Activated CD4-positive, alpha-beta T cell treated with anti-CD3 and anti-CD28 coated beads for 36 hours (primary cell): ENCODE results near the gene ARHGEF4. TPM values are rescaled to one million over a fixed set of nuclear protein-coding genes. Genes with fewer than 3 reads are reported as not detected.

Experiments
- ATAC-seq: fragments of 200-7000 bp; cut with Tn5 transposase; one replicate; pipeline ENCODE4 v1.10.0; 2021; ENCODE audit warnings: mild to moderate bottlenecking, moderate library complexity
- CTCF ChIA-PET: fragments of 350-600 bp; sonication (Branson Sonifier 250); formaldehyde crosslinking; loops from one replicate; lab custom pipeline; 2021; ENCODE audit warnings: antibody characterized with exemption; lab: Charles Lee
- POLR2A ChIA-PET: fragments of 350-600 bp; sonication (Branson Sonifier 250); formaldehyde crosslinking; loops from one replicate; lab custom pipeline; 2021; ENCODE audit warnings: antibody characterized with exemption, inconsistent platforms; lab: Charles Lee
- DNase-seq: peaks from one replicate; pipeline ENCODE4 v3.0.0-alpha.2; 2020
- H3K27ac Mint-ChIP-seq: one replicate; pipeline ENCODE4 v1.8.0; 2021; ENCODE audit warnings: mixed read lengths
- H3K27me3 Mint-ChIP-seq: one replicate; pipeline ENCODE4 v1.8.0; 2021; ENCODE audit warnings: mixed read lengths
- H3K36me3 Mint-ChIP-seq: one replicate; pipeline ENCODE4 v1.8.0; 2021; ENCODE audit warnings: low read depth, mixed read lengths
- H3K4me1 Mint-ChIP-seq: one replicate; pipeline ENCODE4 v1.8.0; 2021; ENCODE audit warnings: mixed read lengths
- H3K4me3 Mint-ChIP-seq: one replicate; pipeline ENCODE4 v1.8.0; 2021; ENCODE audit warnings: mild to moderate bottlenecking, moderate library complexity, mixed read lengths
- H3K9me3 Mint-ChIP-seq: one replicate; pipeline ENCODE4 v1.8.0; 2021; ENCODE audit warnings: low read depth, mixed read lengths
- intact Hi-C, 2 experiments: fragments of 100-400 bp; cut with DNase I in 1 of 2; cut with micrococcal nuclease in 1 of 2; formaldehyde crosslinking; loops; one replicate each; pipeline versions ENCODE4 v1.14.2 to v1.15.1; 2022 to 2024; cut with DNase I, micrococcal nuclease
- total RNA-seq, 2 experiments: library from RNA; stranded (reverse); gene quantifications; one replicate each; pipeline ENCODE4 v1.2.3, GENCODE V29; 2021

The ARHGEF4 gene
- total RNA-seq, 2 experiments from 2014 or later, result 1.2 to 1.9 TPM

DNA sequence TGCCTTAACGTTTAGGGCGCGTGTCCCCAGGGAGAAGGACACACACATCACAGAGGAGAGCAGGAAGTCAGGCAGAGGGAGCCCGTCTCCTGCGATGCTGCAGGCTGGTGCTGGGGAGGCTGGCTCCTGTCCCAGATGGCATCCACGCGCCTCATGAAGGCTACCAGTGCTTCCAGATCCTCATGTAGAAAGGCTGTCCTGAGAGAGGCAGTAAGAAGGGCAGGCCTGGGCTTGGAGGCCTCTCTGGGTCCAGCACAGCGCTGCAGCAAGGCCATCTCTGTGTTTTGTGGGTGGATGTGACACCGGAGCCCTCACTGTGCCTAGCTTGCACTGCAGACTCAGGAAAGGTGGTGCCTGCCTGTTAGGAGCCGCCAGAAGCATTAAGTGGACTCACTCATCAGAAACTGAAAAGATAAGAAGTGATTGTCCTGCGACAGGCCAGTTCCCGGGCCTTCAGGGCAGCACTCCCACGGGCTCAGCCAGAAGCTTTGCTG, 193.8 kb downstream of the ARHGEF4 start:
- ATAC-seq (no peak), DNase-seq (no peak)
- CTCF ChIA-PET, result no interaction called here
- Mint-ChIP-seq H3K27me3 (peaks cover 34% of the 10 kb centered on the region), H3K4me3 (no peak overlapping the region), H3K9me3 (no peaks in the 10 kb centered on the region), H3K27ac (no peak overlapping the region), H3K36me3 (no peaks in the 10 kb centered on the region), H3K4me1 (peaks cover 4% of the 10 kb centered on the region)
- intact Hi-C loops, result no loop called here
- POLR2A ChIA-PET, result no interaction called here

- DNase-seq (no peak), ATAC-seq (no peak)
- Mint-ChIP-seq H3K27me3 (peaks cover 28% of the 10 kb centered on the region), H3K4me1 (peaks cover 4% of the 10 kb centered on the region), H3K36me3 (no peaks in the 10 kb centered on the region), H3K9me3 (no peaks in the 10 kb centered on the region), H3K27ac (no peak overlapping the region), H3K4me3 (no peak overlapping the region)
- ChIA-PET CTCF (no interaction called here), POLR2A (no interaction called here)
- intact Hi-C loops, result no loop called here
Observed at GRCh38 chr2:131031431-131031841, 194.7 kb downstream of the ARHGEF4 start.

DNA sequence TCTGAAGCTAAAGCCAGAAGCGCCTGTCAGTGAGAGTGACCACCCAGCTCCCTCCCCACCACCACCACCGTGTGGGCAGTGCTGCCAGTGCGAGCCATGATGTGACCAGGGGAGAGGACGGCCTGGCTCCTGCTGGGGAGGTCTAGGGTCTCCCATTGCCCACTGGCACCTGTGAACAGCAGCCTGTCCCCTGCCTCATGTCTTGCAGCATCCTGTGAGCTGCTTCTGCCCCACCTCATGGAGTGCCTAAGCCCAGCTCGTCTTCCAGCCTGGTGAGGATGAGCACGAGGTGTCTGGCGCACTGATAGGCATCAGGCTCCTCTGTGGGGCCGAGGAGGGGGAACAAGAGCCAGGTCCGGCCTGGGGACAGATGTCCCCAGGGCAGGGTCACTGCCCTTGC, 195.2 kb downstream of the ARHGEF4 start:
- no peak for DNase-seq
- Mint-ChIP-seq H3K4me3 (no peak overlapping the region), H3K27me3 (peaks cover 25% of the 10 kb centered on the region), H3K4me1 (peaks cover 4% of the 10 kb centered on the region), H3K27ac (no peak overlapping the region), H3K9me3 (no peaks in the 10 kb centered on the region), H3K36me3 (no peaks in the 10 kb centered on the region)
- ChIA-PET POLR2A (no interaction called here), CTCF (no interaction called here)
- no peak for ATAC-seq
- intact Hi-C loops, result no loop called here

DNA sequence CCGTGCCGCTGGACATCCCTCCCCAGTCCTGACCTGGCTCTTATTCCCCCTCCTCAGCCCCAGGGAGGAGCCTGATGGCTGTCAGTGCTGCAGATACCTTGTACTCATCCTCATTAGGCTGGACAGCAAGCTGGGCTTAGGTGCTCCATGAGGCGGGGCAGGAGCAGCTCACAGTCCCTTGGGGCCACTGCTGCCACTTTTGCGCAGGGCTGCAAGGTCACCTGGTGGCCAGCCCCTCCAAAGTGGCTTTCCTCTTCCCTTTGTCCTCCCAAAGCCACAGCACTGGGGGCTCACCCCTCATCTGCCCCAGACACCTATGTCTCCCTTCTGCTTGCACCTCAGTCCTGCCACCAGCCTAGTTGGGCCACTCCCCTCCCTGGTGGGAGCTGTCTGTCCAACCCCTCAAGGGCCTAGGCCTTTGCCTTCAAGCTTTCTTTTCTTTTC, 195.7 kb downstream of the ARHGEF4 start:
- ChIA-PET POLR2A (no interaction called here), CTCF (interaction anchor here (0.6 to 1.1 kb wide), 2 partner anchors 9 to 60 kb away, joined by 3 to 4 read pairs; no protein-coding TSS in a partner anchor)
- Mint-ChIP-seq H3K27ac (no peak overlapping the region), H3K9me3 (no peaks in the 10 kb centered on the region), H3K4me1 (peaks cover 4% of the 10 kb centered on the region), H3K27me3 (peaks cover 20% of the 10 kb centered on the region), H3K4me3 (no peak overlapping the region), H3K36me3 (no peaks in the 10 kb centered on the region)
- DNase-seq (no peak), ATAC-seq (no peak)
- intact Hi-C loops, result no loop called here

DNA sequence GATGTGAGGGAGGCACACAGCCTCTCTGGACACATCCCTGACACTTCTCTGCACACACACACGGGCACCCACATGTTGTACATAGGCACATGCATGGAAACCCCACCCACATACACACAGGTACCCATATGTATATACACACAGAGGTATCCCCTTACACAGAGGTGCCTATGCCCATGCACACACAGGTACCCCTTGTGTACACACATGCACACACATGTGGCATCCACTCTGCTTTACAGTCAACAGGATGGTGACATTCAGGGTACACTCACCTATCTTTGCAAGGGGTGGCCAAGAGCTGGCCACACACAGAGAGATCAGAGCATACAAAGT, 197.0 kb downstream of the ARHGEF4 start:
- peaks cover 4% of the 10 kb centered on the region for H3K4me1 Mint-ChIP-seq
- POLR2A ChIA-PET, result no interaction called here
- no peak overlapping the region for H3K4me3 Mint-ChIP-seq
- CTCF ChIA-PET, result no interaction called here
- H3K27ac Mint-ChIP-seq, result no peak overlapping the region
- no peak for DNase-seq
- peak; percentile 16 for ATAC-seq
- H3K9me3 Mint-ChIP-seq, result no peaks in the 10 kb centered on the region
- H3K36me3 Mint-ChIP-seq, result no peaks in the 10 kb centered on the region
- intact Hi-C loops, result no loop called here
- H3K27me3 Mint-ChIP-seq, result peaks cover 12% of the 10 kb centered on the region

GRCh38 chr2:131034122-131035051, 197.7 kb downstream of the ARHGEF4 start:
- no peaks in the 10 kb centered on the region for H3K36me3 Mint-ChIP-seq
- DNase-seq (peak; percentile 70), ATAC-seq (peak; percentile 70)
- H3K4me3 Mint-ChIP-seq, result no peak overlapping the region
- POLR2A ChIA-PET, result no interaction called here
- CTCF ChIA-PET, result no interaction called here
- intact Hi-C loops, result no loop called here
- no peaks in the 10 kb centered on the region for H3K9me3 Mint-ChIP-seq
- H3K4me1 Mint-ChIP-seq, result peaks cover 4% of the 10 kb centered on the region
- no peak overlapping the region for H3K27ac Mint-ChIP-seq
- H3K27me3 Mint-ChIP-seq, result peaks cover 12% of the 10 kb centered on the region

DNA sequence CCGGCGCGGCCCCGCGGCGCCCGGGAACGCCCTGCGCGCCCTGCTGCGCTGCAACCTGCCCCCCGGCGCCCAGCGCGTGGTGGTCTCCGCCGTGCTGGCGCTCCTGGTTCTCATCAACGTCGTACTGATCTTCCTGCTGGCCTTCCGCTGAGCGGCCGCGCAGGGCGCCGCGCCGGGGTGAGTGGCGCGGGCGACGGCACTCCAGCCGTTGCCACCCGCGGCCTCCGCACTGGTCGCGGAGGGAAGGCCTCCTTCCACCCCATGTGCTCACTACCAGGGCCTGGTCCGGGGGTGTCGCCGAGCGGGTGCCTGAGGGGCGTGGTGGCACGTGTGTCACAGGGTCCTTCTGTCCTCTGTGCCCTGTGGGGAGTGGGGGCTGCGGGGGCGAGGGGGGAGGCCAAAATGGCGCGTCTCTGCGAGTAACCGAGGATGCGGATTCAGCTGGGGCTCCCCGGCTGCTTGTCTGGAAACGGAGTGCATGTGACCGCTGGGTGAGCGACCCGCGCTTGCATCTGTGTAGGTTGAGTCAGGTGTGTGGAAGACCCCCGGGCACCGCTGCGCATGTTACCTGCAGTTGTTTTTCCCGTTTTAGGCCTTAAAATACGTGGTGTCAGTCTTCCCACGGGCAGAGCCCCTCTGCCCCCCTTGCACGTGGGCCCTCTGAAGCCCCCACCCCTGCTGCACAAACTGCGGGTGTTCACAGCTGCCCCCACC, 198.6 kb downstream of the ARHGEF4 start:
- Mint-ChIP-seq H3K4me3 (peak overlapping the region; percentile 36), H3K4me1 (peaks cover 6% of the 10 kb centered on the region), H3K27ac (no peak overlapping the region), H3K36me3 (no peaks in the 10 kb centered on the region), H3K9me3 (no peaks in the 10 kb centered on the region), H3K27me3 (peaks cover 12% of the 10 kb centered on the region)
- peak; percentile 10 for ATAC-seq
- intact Hi-C loops, result no loop called here
- ChIA-PET CTCF (no interaction called here), POLR2A (no interaction called here)
- DNase-seq, result no peak

DNA sequence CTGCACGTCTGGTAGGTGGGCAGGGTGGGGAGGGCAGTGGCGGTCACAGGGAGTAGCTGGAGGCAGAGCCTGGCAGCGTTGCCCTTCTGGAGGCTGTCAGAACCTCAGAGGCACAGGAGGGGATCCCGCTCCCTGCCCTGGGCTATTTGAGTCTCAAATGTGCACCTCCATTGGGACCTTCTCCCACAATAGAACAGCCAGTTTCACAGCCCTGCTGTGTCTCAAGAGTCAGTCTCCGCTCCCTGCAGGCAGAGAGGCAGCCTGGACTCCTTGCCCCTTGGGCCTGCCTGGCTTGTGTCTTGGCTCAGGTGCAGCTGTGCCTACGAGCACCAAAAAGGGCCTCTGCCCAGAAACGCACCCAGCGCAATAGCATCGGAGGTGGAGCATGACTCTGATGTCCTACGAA, 199.1 kb downstream of the ARHGEF4 start:
- intact Hi-C loops, result no loop called here
- DNase-seq, result no peak
- H3K4me3 Mint-ChIP-seq, result peak overlapping the region; percentile 36
- POLR2A ChIA-PET, result no interaction called here
- H3K27me3 Mint-ChIP-seq, result peaks cover 12% of the 10 kb centered on the region
- H3K27ac Mint-ChIP-seq, result no peak overlapping the region
- no peaks in the 10 kb centered on the region for H3K9me3 Mint-ChIP-seq
- H3K36me3 Mint-ChIP-seq, result no peaks in the 10 kb centered on the region
- CTCF ChIA-PET, result no interaction called here
- no peak for ATAC-seq
- peaks cover 12% of the 10 kb centered on the region for H3K4me1 Mint-ChIP-seq

DNA sequence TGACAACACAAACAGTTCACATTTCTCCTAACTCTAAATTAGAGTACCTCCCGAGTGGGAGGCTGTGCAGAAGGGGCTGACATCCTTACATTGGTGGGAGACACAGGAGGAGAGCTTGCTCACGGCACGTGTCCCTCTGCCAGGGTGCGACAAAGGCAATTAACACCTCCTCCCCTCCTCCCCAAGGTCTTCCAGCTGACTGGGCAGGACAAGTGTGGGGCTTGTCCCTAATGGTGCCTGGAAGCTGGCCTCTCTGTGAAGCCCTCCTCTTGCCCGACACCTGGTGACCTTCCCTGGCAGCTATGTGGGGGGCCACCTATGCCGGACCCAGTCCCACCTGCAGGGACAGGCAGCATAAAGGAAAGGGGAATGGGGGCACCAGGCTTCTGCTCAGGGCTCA, 199.6 kb downstream of the ARHGEF4 start:
- H3K9me3 Mint-ChIP-seq, result no peaks in the 10 kb centered on the region
- peaks cover 16% of the 10 kb centered on the region for H3K4me1 Mint-ChIP-seq
- H3K27me3 Mint-ChIP-seq, result peaks cover 11% of the 10 kb centered on the region
- no peaks in the 10 kb centered on the region for H3K36me3 Mint-ChIP-seq
- POLR2A ChIA-PET, result no interaction called here
- CTCF ChIA-PET, result no interaction called here
- no peak overlapping the region for H3K27ac Mint-ChIP-seq
- H3K4me3 Mint-ChIP-seq, result no peak overlapping the region
- intact Hi-C loops, result no loop called here
- DNase-seq (no peak), ATAC-seq (no peak)

DNA sequence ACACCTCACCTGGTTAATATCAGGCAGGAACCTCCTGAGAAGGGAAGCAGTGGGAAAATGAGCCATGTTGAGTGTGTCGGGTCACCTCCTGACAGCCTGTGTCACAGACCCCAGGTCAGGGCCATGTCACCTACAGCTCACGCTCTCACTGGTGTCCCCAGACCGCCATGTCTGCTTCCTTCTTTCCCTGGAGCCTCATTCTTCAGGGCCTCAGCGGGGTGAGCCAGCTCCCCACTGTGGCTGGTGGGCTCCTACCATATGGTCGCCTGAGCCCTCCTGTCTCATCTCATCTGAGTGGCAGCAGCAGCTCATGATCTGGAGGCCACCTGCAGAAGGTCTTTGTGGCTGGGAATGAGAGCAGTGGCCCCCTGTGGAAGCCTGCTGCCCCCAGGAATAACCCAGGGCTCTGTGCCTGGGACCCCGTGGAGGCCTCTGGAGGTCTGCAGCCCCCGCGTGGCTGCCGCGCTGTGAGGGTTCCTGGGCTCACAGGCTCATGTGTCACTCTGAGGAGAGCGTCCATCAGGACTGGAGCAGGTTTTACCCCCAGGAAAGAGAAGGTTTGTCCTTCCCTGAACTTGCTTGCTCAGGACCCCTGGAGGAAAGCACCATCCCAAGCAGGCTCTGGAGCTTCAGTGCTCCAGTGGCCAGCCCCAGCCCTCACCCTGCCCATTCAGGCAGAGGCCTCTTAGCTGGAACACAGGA, 200.1 kb downstream of the ARHGEF4 start:
- Mint-ChIP-seq H3K4me1 (peaks cover 22% of the 10 kb centered on the region), H3K4me3 (no peak overlapping the region), H3K27ac (no peak overlapping the region), H3K27me3 (peaks cover 11% of the 10 kb centered on the region), H3K36me3 (no peaks in the 10 kb centered on the region), H3K9me3 (no peaks in the 10 kb centered on the region)
- POLR2A ChIA-PET, result no interaction called here
- DNase-seq, result no peak
- ATAC-seq, result no peak
- CTCF ChIA-PET, result no interaction called here
- intact Hi-C loops, result no loop called here

DNA sequence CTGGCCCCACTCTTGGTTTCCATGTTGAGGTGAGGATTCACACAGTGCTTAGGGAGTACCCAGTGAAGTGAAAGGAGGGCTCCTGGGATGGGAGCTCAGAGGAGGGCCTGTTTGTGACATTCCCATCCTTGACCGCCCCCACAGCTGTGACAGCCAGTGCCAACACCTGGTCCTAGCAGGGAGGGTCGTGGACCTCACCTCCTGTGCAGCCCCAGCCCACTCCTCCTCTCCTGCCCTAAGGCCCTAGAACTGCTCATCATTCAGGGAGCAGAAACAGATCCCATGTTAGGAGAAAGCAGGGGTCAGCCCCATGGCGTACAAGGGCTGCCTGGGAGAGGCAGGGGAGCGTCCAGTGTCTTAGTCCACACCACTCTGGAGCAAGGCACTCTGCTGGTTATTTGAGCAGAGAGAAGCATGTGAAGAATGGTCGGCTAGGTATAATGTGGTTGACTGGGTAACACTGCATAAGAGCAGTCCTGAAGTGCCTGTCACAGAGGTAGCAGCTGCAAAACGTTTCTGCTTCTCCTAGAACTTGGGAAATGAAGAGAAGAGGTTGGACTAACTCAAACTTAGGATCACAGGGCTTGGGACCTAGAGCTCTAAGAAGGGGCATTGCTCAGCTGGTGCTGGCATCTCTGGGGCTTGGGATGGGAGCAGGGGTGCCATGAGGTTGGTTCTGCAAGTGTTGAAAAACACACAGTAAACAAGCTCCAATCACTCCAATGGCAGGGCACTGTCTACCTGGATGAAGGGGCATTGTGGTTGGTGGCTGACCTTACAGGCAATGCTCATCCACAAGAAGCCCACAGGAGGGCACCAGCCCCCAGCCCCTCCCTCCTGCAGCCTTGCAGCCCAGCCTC, 200.9 kb downstream of the ARHGEF4 start:
- Mint-ChIP-seq H3K27me3 (peaks cover 11% of the 10 kb centered on the region), H3K4me3 (no peak overlapping the region), H3K36me3 (no peaks in the 10 kb centered on the region), H3K9me3 (no peaks in the 10 kb centered on the region), H3K27ac (no peak overlapping the region), H3K4me1 (peaks cover 28% of the 10 kb centered on the region)
- DNase-seq (no peak), ATAC-seq (no peak)
- POLR2A ChIA-PET, result no interaction called here
- CTCF ChIA-PET, result no interaction called here
- intact Hi-C loops, result no loop called here
